Measurements from ENCODE around the gene CAMK2D.

GRCh38 chr4:113574636-113575103 is 186.9 kb downstream of the CAMK2D start:
- TF ChIP-seq CTCF (IDR thresholded peaks at IDR 0.05) (no peak), POLR2A (IDR thresholded peaks at IDR 0.05) (no peak)
